GM21528 (cell line): Measurements from ENCODE around the gene KLB.

Experiments used
- ATAC-seq: cut with Tn5 transposase; IDR thresholded peaks from one replicate; pipeline ENCODE4 v1.9.1; 2021; ENCODE audit warnings: mild to moderate bottlenecking, moderate library complexity; ENCODE audit not compliant: unreplicated experiment, low FRiP score

KLB gene

DNA sequence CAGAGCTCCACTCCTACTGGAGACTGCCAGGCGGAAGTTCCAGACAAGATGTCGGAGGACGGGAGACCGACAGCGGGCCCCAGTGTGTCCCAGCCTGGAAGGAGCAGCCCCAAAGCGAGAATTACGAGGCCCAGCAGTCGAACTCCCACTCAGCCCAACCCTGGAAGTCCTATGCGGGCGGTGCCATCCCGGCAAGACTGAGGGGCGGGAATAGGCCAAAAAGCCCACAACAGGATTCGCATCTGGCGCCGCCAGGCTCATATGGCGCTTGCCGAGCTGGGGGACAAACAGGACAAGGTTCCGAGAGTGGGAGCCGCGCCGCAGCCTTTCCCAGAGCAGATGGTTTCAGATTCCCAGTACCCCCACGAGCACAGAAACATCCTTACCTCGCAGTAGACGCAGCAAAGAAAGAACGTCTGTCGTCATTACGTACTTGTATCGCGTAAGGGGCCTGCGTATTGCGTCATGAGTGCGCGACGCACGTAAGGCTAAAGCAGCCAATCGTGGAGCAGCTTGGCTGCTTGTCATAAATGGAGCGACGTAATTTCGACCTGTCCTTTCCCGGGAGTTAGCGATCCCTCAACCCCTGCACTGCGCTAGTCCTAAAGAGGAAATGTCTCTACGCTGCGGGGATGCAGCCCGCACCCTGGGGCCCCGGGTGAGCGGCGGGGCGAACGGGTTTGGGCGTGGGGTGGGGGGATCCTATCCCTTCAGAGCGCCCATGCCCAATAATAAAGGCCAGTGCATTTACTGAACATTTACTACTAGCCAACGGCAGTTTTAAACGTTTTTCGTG, 52.0 kb downstream of the KLB start, which contains the start of the genes LIAS and RPL9:
TSS of gene LIAS (plus strand) at position 552 of the 796 bp plus-strand sequence. CDS start at position 614, 62 bp downstream.
TSS of gene RPL9 (minus strand) at position 418 of the 796 bp plus-strand sequence. CDS start 483 bp downstream, outside the sequence.
- ATAC-seq: peak; percentile 87

DNA sequence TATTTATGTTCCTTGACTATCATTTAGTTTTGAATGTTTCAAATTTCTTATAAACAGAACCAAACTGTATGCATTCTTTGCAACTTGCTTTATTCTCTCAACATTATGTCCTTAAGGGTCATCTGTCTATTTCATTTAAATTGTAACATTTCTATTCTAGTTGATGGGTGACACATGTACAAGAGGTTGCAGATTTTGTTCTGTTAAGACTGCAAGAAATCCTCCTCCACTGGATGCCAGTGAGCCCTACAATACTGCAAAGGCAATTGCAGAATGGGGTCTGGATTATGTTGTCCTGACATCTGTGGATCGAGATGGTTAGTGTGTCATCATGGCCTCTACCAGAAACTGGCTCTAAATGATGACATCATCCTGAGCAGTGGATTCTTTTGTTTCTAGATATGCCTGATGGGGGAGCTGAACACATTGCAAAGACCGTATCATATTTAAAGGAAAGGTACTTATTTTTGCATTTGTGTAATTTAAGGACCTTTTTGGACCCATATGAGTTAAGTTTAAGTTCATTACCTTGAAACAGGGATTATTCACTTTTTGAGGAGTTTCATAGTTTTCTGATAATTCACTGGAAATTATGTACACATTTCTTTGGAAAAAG, 58.3 kb downstream of the KLB start:
- ATAC-seq: no peak

DNA sequence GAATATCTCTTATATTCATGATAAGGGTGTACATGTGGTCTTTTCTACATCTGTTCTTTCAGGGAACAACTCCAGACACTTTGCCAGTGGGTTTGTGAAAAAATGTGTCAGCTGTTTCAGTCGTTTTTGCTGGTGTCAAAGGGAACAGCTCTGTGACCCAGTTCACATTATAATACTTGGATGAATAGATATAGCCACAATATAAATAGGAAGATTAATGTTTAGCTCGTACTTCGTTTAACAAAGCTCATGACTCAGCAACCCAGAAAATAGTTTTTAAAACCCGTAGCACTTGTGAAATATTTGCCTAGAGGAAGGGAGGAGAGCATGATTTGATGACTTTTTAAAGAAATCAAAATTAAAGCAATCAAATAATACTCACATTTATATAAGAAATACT, 60.0 kb downstream of the KLB start:
- ATAC-seq: no peak

DNA sequence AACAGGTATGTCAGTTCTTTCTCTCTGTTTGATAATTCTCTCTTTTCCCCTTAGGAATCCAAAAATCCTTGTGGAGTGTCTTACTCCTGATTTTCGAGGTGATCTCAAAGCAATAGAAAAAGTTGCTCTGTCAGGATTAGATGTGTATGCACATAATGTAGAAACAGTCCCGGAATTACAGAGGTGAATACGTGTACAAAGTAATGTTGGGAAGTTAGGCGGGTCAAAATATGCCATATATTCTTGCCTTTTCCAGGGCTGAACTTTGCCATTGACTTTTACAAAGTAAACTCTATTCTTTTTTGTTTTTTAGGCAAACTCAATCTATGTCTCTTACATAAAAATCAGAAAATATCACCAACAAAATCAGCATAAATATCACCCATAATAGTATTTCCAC, 60.7 kb downstream of the KLB start:
- ATAC-seq: no peak

DNA sequence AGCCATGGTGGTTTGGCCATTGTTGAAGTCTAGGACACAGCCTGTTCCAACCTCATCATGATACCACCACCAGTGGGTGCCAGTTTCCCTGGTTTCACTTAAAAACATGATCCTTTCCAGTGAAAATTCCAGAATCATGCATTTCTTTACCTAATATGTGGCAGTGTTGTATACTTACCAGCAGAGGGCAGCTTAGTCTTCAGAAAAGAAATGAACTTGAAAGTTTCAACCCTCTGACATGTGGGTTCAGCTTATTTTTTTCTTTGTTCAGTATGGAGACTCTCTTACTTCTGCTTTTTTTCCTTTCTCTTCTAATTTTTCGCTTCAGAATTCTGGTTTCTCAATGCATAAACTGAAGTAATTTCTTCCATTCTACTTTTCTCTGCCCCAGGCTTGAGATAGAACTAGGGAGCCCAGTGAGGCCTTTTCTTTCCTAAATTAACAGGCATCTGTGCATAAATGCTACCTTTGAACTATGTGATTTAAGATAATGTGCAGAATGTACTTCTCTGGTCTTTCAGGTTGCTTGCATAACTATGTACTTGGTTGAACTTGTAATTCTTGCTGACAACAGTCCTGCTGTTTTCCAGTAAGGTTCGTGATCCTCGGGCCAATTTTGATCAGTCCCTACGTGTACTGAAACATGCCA, 62.8 kb downstream of the KLB start:
- ATAC-seq: peak; percentile 77

DNA sequence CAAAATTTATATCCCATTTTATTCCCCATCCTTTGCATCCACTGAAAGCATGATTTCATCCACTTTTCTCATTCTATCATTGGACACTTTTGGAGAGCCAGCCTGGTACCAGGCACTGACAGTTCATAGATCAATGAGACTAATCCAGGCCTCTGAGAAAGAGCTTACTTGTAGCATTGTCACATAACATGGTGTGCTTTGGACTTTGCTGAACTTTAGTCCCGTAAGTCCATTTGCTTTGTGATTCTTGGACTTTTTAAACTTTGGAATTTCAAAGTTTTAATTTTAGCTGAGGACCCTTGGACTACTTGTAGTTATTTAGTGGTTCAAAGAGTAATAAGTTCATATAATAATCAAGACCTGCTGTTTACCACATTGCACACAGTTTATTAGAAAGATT, 63.7 kb downstream of the KLB start:
- no peak for ATAC-seq

DNA sequence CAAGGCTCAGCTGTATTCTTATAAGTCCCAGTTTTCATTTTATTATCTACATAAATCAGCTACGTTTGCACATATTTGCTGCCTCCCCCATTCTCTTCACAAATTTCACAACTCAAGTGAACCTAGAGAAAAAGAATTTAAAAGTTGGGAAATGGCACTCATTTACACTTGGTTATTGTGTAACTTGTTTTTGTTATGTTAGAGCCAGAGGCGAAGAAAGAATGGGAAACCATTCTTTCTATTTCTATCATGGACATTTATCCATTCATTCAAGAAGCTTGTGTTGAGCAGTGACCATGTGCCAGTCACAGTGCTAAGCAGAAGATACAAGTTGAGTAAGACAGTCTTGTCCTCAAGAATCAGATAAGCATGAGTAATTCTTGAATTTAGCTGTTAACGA, 65.7 kb downstream of the KLB start:
- ATAC-seq: no peak

DNA sequence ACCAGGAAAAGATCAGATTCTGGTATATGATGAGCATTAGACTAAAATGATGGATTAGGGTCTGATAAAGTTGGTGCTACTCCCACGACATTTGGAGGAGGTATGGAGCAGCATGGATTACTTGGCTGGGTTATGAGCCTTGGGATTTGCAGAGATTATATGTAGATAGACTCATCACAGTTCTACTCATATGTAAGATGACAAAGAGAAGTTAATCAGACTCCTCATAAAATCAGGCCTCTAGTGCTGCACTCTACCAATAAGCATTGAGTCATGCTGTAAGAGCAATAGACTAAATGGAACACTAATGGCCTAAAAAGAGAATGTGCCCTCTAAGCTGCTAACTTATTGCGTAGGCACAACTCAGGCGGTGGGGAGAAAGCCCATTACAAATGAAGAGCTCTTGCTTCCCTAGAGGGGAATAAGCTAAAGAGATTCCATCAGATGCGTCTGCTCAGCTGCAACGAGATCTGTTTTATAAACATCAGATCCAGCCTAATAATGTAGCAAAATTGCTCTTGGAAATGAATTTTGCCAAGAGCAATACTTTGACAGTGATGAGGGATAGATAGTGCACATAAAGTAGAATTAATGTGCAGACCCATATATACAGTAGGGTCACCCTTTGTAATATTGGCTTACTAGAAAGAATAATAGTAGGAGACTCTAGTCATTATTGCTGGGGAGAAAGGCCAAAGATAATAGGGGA, 69.6 kb downstream of the KLB start:
- ATAC-seq: no peak

DNA sequence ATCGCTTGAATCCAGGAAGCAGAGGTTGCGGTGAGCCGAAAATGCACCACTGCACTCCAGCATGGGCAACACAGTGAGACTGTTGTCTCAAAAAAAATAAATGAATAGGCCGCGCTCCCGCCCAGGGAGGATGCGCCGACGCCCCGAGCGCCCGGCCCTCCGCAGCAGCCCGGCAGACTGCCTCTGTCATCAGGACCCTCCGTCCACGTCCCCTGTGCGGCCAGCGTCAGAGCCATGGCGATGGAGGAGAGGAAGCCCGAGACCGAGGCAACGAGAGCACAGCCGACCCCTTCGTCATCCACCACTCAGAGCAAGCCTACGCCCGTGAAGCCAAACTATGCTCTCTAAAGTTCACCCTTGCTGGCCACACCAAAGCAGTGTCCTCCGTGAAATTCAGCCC, 73.5 kb downstream of the KLB start:
- ATAC-seq: no peak

DNA sequence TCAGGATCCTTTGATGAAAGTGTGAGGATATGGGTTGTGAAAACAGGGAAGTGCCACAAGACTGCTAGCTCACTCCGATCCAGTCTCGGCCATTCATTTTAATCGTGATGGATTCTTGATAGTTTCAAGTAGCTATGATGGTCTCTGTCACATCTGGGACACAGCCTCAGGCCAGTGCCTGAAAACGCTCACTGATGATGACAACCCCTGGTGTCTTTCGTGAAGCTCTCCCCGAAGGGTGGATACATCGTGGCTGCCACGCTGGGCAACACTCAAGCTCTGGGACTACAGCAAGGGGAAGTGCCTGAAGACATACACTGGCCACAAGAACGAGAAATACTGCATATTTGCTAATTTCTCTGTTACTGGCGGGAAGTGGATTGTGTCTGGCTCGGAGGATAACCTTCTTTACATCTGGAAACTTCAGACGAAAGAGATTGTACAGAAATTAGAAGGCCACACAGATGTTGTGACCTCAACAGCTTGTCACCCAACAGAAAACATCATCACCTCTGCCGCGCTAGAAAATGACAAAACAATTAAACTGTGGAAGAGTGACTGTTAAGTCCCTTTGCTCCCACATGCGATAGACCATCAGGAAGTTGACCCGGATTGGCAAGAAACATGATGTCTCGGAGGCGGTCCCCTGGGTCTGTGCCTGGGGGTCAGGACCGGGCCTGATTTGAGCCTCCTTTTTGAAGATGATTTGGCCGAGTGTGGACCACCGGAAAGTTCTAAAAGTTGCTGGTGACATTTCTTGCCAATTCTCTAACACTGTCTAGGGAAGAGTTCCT, 74.4 kb downstream of the KLB start:
- no peak for ATAC-seq

DNA sequence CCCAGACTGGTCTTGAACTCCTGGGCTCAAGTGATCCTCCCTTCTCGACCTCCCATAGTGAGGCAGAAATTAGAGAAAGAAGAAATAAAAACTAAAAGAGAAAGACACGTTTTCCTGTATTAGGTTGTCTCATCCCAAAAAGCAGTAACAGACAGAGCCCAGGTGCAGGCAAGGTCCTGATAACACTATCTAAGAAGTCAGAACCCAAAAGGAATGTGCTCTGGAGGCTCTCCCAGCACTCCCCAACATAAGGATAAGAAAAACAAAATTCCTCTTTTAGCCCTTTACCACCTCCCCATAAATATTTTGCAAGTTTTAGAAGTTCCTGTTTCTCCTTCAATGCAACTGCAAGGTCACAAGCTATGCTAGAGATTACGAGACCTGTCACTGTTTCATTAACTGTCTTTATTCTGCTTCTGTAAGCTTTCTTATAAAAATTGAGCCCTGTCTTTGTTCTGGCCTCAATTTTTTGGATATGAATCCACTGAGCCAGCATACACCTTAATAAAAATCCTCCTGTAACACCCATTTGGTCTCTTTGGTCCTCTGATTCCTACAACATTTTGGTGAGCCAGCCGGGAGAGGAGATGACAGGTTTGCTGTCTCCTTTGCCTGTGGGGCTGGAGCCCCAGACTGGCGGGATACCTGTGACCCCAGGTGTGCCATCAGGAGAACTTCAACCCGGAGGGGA, 78.0 kb downstream of the KLB start:
- ATAC-seq: no peak

DNA sequence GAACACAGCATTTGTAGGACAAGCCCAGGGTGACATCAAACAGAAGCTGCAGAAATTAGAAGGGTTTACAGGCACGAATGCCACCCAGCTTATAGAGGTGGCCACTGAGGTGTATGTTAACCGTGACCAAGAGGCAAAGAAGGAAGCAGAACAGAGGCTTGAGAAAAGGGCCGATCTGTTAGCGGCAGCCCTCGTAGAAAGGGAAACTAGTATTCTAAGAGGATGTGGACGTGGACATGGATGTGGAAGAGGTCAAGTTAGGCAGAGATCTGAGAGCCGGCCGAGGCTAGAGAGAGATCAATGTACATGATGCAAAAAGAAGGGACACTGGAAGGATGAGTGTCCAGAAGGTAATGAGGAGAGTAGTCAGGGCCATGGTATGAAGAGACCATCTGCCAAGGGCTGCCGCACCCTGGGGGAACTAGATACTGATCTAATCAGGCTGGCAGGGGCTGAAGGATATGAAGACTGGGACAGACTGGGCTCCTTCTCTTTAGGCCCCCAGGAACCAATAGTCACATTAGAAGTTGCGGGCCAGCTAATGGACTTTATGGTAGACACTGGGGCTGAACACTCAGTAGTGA, 79.6 kb downstream of the KLB start:
- no peak for ATAC-seq

DNA sequence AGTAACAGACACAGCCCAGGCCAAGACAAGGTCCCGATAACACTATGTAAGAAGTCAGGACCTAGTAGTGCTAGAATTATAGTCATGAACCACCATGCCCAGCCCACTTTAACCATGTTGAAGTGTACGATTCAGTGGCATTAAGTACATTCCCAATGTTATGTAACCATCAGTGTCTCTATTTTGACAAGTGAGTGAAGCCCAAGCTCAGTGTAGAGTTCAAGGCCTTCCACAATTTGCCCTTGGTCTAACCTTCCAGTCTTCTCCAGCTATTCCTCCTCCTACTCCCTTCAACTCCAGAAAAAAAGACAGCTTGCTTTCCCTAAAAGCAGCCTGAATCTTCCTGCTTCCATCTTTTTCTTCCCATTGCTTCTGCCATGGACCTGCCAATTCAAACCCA, 83.6 kb downstream of the KLB start:
- no peak for ATAC-seq

DNA sequence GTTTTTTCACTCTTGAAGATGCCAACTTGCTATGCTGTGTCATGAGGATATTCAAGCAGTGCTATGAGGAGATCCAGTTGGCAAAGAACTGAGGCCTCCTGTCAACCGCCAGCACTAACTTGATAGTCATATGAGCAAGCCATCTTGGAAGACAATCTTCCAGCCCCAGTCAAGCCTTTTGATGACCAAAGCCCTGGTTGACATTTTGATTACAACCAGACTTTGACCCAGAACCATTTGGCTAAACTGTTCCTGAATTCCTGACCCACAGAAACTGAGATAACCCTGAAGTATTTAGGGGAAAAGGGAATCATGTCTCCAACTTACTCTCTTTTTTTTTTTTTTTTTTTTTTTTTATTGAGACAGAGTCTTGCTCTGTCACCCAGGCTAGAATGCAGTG, 87.6 kb downstream of the KLB start:
- ATAC-seq: no peak

DNA sequence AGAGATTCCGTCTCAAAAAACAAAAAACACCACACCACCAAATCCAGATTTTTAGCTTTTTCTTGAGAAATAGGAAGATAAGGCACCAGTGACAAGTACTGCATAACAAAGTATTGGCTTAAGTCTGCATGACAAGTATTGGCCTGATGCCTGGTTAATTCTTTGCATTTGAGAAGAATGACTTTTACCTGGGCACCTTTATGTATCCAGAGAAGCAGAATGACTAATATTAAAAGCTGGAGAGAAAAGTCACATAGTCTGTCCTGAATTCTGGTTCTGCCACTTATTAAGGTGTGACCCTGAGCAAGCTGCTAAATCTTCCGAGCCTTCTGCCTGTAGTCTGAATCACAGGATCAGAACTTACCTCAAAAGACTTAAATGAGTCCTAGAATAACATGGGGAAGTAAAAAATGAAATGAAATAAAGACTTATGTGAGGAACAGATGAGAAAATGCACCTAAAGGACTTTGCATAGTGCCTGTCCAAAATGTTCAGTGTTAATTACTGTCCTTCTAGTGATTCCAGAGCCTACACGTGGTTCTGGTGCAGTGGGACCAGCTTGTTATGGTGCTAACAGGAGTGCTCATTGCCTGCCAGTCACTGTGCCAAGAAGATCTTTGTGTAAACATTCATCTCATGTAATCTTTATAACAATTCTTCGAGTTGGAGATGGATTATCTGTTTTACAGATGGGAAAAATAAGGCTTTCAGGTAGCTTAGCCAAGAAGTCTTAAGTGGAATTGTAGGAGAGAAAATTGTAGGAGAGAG, 88.9 kb downstream of the KLB start:
- ATAC-seq: no peak

DNA sequence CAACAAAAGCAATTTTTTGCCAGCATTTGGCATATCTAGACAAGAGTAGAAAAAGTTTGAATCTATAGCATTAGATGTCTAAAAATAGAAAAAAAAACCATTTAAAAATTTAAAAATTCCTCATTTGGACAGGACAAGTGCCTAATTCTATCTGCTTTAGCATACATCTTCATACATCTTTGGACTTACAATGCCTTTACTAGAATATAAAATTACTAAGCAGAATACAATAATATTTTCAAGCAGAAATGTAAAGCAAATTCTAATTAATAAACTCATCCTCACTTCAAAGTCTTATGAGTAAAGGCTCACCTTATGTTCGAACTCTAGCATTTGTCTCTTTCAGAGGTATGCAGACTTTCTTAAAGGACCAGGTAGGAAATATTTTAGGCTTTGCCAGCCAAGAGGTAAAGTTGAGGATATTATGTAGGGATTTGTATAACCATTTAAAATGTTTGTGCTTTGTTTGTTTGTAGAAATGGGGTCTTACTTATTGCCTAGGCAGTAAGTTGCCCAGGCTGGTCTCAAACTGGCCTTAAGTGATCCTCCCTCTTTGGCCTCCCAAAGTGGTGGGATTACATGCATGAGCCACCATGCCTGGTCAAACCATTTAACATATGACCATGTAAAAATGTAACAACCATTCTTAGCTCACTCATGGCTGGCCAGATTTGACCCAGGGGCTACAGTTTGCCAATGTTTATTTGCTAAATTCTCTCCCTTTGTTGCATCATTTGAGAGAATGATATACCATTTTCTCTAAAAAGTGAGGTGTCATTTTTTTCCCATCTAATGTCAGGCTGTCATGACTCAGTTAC, 91.4 kb downstream of the KLB start:
- no peak for ATAC-seq

DNA sequence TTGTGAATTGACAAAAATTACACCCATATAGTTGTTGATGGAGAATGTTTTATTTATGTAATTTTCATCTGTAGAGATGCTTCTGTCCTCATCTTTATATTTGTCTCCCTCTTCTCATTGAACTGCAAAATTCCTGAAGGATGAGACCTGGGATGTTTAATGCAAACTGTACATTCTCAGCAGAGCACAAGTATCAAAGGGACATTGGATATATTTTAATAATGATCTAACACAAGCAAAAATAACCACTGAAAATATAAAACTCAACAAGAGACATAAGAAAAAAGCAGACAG, 91.9 kb downstream of the KLB start:
- no peak for ATAC-seq
